ENCODE measurements around the gene CHCHD6. TPM values are rescaled to one million over a fixed set of nuclear protein-coding genes. Genes with fewer than 3 reads are reported as not detected.

Gene CHCHD6
- total and polyA plus RNA-seq, 2 of the 4 experiments (the other 2 are of a cell fraction): 18.8 to 28.9 TPM

DNA sequence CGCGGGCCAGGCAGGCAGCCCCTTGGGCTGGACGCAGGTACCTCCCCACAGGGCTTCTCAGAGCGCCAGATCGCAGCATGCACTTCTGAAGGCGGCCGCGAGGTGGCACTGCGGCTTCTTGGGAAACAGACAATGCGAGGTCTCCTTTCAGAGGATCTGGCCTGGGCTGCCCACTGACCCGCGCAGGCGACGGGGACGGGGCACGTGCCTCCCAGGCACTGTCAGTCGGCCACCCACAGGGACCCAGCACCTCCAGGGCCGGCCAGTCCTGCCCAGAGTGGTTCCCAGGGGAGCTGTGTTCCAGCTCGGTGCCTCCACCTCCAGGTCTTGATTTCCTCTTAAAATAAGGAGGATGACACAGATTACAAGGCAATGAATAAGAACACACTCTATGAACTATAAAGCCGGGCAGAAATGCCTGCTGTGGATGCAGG, 24.7 kb upstream of the CHCHD6 start:
- DNase-seq (peak; percentile 62), ATAC-seq (ENCODE audit: low read depth) (peak; percentile 99)
- POLR2A ChIA-PET (ENCODE audit: unreplicated experiment): no interaction called here
- H3K4ac ChIP-seq (ENCODE audit: low read depth, low read length): no peak overlapping the region
- BruUV-seq (replicated peaks): no TSS peak
- peak overlapping the region; percentile 63; the same call in 1 of the 2 replicates for H3K4me2 ChIP-seq (ENCODE audit: low read depth, low read length)
- H3K56ac ChIP-seq (ENCODE audit: extremely low read depth, insufficient read depth, low read length): no peak overlapping the region
- intact Hi-C loops (cut with micrococcal nuclease): loop anchor here (1.0 to 2.0 kb wide), 7 partner anchors 73 to 865 kb away; no protein-coding TSS in a partner anchor
- H4K91ac ChIP-seq (ENCODE audit: insufficient read depth, low read depth, low read length): no peak overlapping the region
- no peaks in the 10 kb centered on the region for H3K9me3 ChIP-seq (ENCODE audit: control insufficient read depth, insufficient read depth, low read length)
- no peak overlapping the region for H3K27ac ChIP-seq (ENCODE audit: insufficient read depth, low read length)
- TF ChIP-seq RFX5 (IDR thresholded peaks at IDR 0.05; ENCODE audit: low read depth, low read length): no peak
- TF ChIP-seq USF2 (IDR thresholded peaks at IDR 0.05; ENCODE audit: low read depth, low read length): peak; percentile 47; the same call in 1 of the 2 replicates
- 0 out of 2 replicates have a peak, but pooled peaks have one; percentile 34 for TF ChIP-seq MXI1 (IDR thresholded peaks at IDR 0.05; ENCODE audit: borderline replicate concordance, low read depth, low read length)
- no peak for TF ChIP-seq CEBPB (IDR thresholded peaks at IDR 0.05; ENCODE audit: low read depth, low read length)
- TF ChIP-seq RAD21 (IDR thresholded peaks at IDR 0.05; ENCODE audit: low read length): peak; percentile 84
- TF ChIP-seq RCOR1 (IDR thresholded peaks at IDR 0.05; ENCODE audit: insufficient replicate concordance, low read length): no peak
- TF ChIP-seq MAZ (IDR thresholded peaks at IDR 0.05; ENCODE audit: borderline replicate concordance, low read depth, low read length): peak; percentile 34; the same call in 1 of the 2 replicates
- no peak for TF ChIP-seq CHD1 (IDR thresholded peaks at IDR 0.05; ENCODE audit: low read depth, low read length)
- TF ChIP-seq MAFK (IDR thresholded peaks at IDR 0.05; ENCODE audit: low read depth, low read length): no peak
- TF ChIP-seq, protein P1, sequence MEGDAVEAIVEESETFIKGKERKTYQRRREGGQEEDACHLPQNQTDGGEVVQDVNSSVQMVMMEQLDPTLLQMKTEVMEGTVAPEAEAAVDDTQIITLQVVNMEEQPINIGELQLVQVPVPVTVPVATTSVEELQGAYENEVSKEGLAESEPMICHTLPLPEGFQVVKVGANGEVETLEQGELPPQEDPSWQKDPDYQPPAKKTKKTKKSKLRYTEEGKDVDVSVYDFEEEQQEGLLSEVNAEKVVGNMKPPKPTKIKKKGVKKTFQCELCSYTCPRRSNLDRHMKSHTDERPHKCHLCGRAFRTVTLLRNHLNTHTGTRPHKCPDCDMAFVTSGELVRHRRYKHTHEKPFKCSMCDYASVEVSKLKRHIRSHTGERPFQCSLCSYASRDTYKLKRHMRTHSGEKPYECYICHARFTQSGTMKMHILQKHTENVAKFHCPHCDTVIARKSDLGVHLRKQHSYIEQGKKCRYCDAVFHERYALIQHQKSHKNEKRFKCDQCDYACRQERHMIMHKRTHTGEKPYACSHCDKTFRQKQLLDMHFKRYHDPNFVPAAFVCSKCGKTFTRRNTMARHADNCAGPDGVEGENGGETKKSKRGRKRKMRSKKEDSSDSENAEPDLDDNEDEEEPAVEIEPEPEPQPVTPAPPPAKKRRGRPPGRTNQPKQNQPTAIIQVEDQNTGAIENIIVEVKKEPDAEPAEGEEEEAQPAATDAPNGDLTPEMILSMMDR (conservative IDR thresholded peaks at IDR 0.05; ENCODE audit: low read depth, low read length): peak; percentile 85
- TF ChIP-seq NFE2L2 (IDR thresholded peaks at IDR 0.05; ENCODE audit: low read depth, low read length): no peak
- TF ChIP-seq SMC3 (IDR thresholded peaks at IDR 0.05; ENCODE audit: low read depth, low read length): peak; percentile 63
- TF ChIP-seq POLR2A (IDR thresholded peaks at IDR 0.05; ENCODE audit: low read depth, low read length): no peak
- no peak for TF ChIP-seq FOS (IDR thresholded peaks at IDR 0.05; ENCODE audit: low read depth, low read length)
- TF ChIP-seq BHLHE40 (IDR thresholded peaks at IDR 0.05; ENCODE audit: low read depth, low read length): peak; percentile 81
- no peak for TF ChIP-seq ELK1 (IDR thresholded peaks at IDR 0.05; ENCODE audit: borderline replicate concordance, low read depth, low read length)
- no peaks in the 10 kb centered on the region for H3K9me1 ChIP-seq (ENCODE audit: insufficient read depth, low read length)
- H2BK5ac ChIP-seq (ENCODE audit: low read depth, low read length, poor library complexity, severe bottlenecking): no peak overlapping the region
- dilution Hi-C loops (cut with HindIII; ENCODE audit: low sequenced_read_pairs, unreplicated experiment): no loop called here
- no peaks in the 10 kb centered on the region for H3K36me3 ChIP-seq (ENCODE audit: control insufficient read depth, insufficient read depth, low read length)
- no peaks in the 10 kb centered on the region for H3K4me1 ChIP-seq (ENCODE audit: control insufficient read depth, insufficient read depth, low read length)
- H2AK9ac ChIP-seq (replicated peaks; ENCODE audit: low read depth, low read length, poor library complexity): no peak overlapping the region
- H3K14ac ChIP-seq (replicated peaks; ENCODE audit: low read depth, low read length): no peak overlapping the region
- no peak overlapping the region for H3K9ac ChIP-seq (ENCODE audit: low read depth, low read length)
- H2BK15ac ChIP-seq (ENCODE audit: low read depth, low read length): no peak overlapping the region
- H4K8ac ChIP-seq (ENCODE audit: low read depth in 2 of 2, low read length in 2 of 2): no peak overlapping the region
- H2AFZ ChIP-seq (replicated peaks; ENCODE audit: low read length, poor library complexity): peak overlapping the region; percentile 89
- H3K18ac ChIP-seq (ENCODE audit: low read depth, low read length): no peak overlapping the region
- no peak overlapping the region for H3K23ac ChIP-seq (ENCODE audit: low read depth, low read length)
- H2BK120ac ChIP-seq (ENCODE audit: low read depth, low read length): no peak overlapping the region
- H4K5ac ChIP-seq (ENCODE audit: low read depth, low read length): no peak overlapping the region
- no peaks in the 10 kb centered on the region for H3K79me1 ChIP-seq (ENCODE audit: low read depth in 1 of 2, low read length in 2 of 2)
- in situ Hi-C loops (cut with MboI; ENCODE audit: low sequenced_read_pairs): loop anchor here (5.0 to 10.0 kb wide), 2 partner anchors 778 to 865 kb away; no protein-coding TSS in a partner anchor
- 0% methylated on average over 6 of the region's 20 CpGs; no CpG with 5 or more reads in 1 of the 2 experiments for WGBS, 2 experiments (ENCODE audit: extremely low coverage in 2 of 2, insufficient read length in 1 of 2)
- no peak overlapping the region for H2AK5ac ChIP-seq (ENCODE audit: low read depth, low read length)
- H3K4me3 ChIP-seq (ENCODE audit: insufficient read depth, low read depth, low read length): no peak overlapping the region
- H2BK20ac ChIP-seq (ENCODE audit: low read depth, low read length): no peak overlapping the region
- H4K20me1 ChIP-seq (ENCODE audit: insufficient read depth, low read length): no peaks in the 10 kb centered on the region
- CTCF ChIA-PET: interaction anchor here (0.7 to 1.8 kb wide), 4 partner anchors 67 to 776 kb away, joined by 3 to 4 read pairs (median 4); partner anchors contain the start of gene PLXNA1
- H3K27me3 ChIP-seq (ENCODE audit: control insufficient read depth, insufficient read depth, low read length): peaks cover 38% of the 10 kb centered on the region

All from IMR-90 (cell line).